GM12878 (cell line): ENCODE measurements around the gene CDC14B. TPM values are rescaled to one million over a fixed set of nuclear protein-coding genes. Genes with fewer than 3 reads are reported as not detected.

ENCODE experiments used
- ATAC-seq: fragments of 200-7000 bp; cut with Tn5 transposase; 3 replicates; pipeline ENCODE4 v1.9.1; 2020; ENCODE audit warnings: mild to moderate bottlenecking, moderate library complexity
- BruUV-seq: library from RNA; stranded (reverse); fragments of 400-500 nt; replicated peaks from 2 replicates; lab custom pipeline; 2021; lab: Mats Ljungman, UMichigan
- CTCF ChIA-PET: fragments of 300-600 bp; sonication (Branson Sonifier 250); formaldehyde crosslinking; extraction: SDS; loops from one replicate; lab custom pipeline; 2021; ENCODE audit warnings: inconsistent platforms; lab: Yijun Ruan, JAX
- POLR2A ChIA-PET: fragments of 350-600 bp; formaldehyde crosslinking; extraction: SDS; loops from one replicate; lab custom pipeline; 2021; ENCODE audit warnings: inconsistent platforms; lab: Charles Lee
- RAD21 ChIA-PET: fragments of 300-600 bp; sonication (Branson Sonifier 250); formaldehyde crosslinking; loops from one replicate; lab custom pipeline; 2023; ENCODE audit warnings: antibody characterized with exemption; ENCODE audit not compliant: unreplicated experiment; lab: Charles Lee
- SMC1A ChIA-PET: fragments of 300-600 bp; sonication (Branson Sonifier 250); formaldehyde crosslinking; loops from one replicate; lab custom pipeline; 2023; ENCODE audit not compliant: unreplicated experiment, uncharacterized antibody; lab: Charles Lee
- DNase-seq: peaks from one replicate; pipeline ENCODE4 v3.0.0-alpha.2; 2011; ENCODE audit warnings: low read depth, low spot score
- FAIRE-seq: peaks from 3 replicates; lab custom pipeline; 2011; peaks lifted over from hg19 to GRCh38; lab: Jason Lieb, UNC
- H2AFZ ChIP-seq: 2 replicates; pipeline ENCODE4 v1.6.0; 2011; ENCODE audit warnings: low read depth, low read length, control low read depth; ENCODE audit not compliant: control insufficient read depth
- H3K27ac ChIP-seq: 2 replicates; pipeline ENCODE4 v1.5.1; 2011; ENCODE audit warnings: control low read depth; ENCODE audit not compliant: control insufficient read depth, insufficient read depth
- H3K27me3 ChIP-seq, 2 experiments: replicated peaks in 1 of 2; 2 replicates each; pipeline versions ENCODE4 v1.6.0 to v1.6.1; 2011; ENCODE audit warnings: low read length in 1 of 2; ENCODE audit not compliant: control insufficient read depth in 2 of 2, insufficient read depth in 2 of 2
- H3K36me3 ChIP-seq, 2 experiments: 2 replicates each; pipeline ENCODE4 v1.5.1; 2011; ENCODE audit warnings: low read length in 1 of 2; ENCODE audit not compliant: control insufficient read depth in 2 of 2, insufficient read depth in 2 of 2
- H3K4me1 ChIP-seq: 2 replicates; pipeline ENCODE4 v1.6.1; 2011; ENCODE audit warnings: mild to moderate bottlenecking, low read length, moderate library complexity, mixed read lengths; ENCODE audit not compliant: control insufficient read depth, insufficient read depth
- H3K4me2 ChIP-seq: 2 replicates; pipeline ENCODE4 v1.6.0; 2011; ENCODE audit warnings: control low read depth; ENCODE audit not compliant: control insufficient read depth, insufficient read depth
- H3K4me3 ChIP-seq: fragments of 200-600 bp; sonication (generic); 2 replicates; pipeline ENCODE4 v1.5.1; 2016
- H3K79me2 ChIP-seq: 2 replicates; pipeline ENCODE4 v1.6.0; 2011; ENCODE audit warnings: low read length; ENCODE audit not compliant: control insufficient read depth, insufficient read depth
- H3K9ac ChIP-seq: 2 replicates; pipeline ENCODE4 v1.8.0; 2011; ENCODE audit warnings: low read length, control low read depth, mixed read lengths; ENCODE audit not compliant: control insufficient read depth, insufficient read depth
- H3K9me3 ChIP-seq: replicated peaks from 3 replicates; pipeline ENCODE4 v1.5.1; 2011; ENCODE audit warnings: mild to moderate bottlenecking, low read length; ENCODE audit not compliant: control insufficient read depth, insufficient read depth
- H4K20me1 ChIP-seq: 2 replicates; pipeline ENCODE4 v1.6.0; 2011; ENCODE audit not compliant: control insufficient read depth, insufficient read depth
- ASH2L ChIP-seq: fragments of 300-600, 200-600 bp; sonication (generic); IDR thresholded peaks from 2 replicates; pipeline ENCODE4 v1.6.1; 2017; ENCODE audit warnings: low read depth, mild to moderate bottlenecking, borderline replicate concordance
- BRCA1 ChIP-seq: IDR thresholded peaks from 2 replicates; pipeline ENCODE4 v1.6.1; 2011; ENCODE audit warnings: low read depth, low read length, improper control_type of control experiment
- CREB1 ChIP-seq: IDR thresholded peaks from 2 replicates; pipeline ENCODE4 v1.6.1; 2012; ENCODE audit warnings: low read depth, mild to moderate bottlenecking, inconsistent platforms
- FOXM1 ChIP-seq: IDR thresholded peaks from 2 replicates; pipeline ENCODE4 v1.6.1; 2012; ENCODE audit warnings: low read depth, mild to moderate bottlenecking, inconsistent platforms, low read length, moderate library complexity
- MYB ChIP-seq: fragments of 150-350 bp; IDR thresholded peaks from 2 replicates; pipeline ENCODE4 v1.6.1; 2014; ENCODE audit warnings: mild to moderate bottlenecking, low read depth, low read length, borderline replicate concordance
- NFIC ChIP-seq: IDR thresholded peaks from 2 replicates; pipeline ENCODE4 v1.6.1; 2012; ENCODE audit warnings: low read depth, mild to moderate bottlenecking, inconsistent platforms, low read length, moderate library complexity
- PAX5 ChIP-seq: IDR thresholded peaks from 2 replicates; pipeline ENCODE4 v1.6.1; 2011; ENCODE audit warnings: low read depth, low read length, borderline replicate concordance
- RCOR1 ChIP-seq: conservative IDR thresholded peaks from 2 replicates; pipeline ENCODE4 v1.6.1; 2012; ENCODE audit warnings: low read depth, low read length, improper control_type of control experiment
- SMAD1 ChIP-seq: fragments of 450-650 bp; IDR thresholded peaks from 2 replicates; pipeline ENCODE4 v1.6.1; 2018; ENCODE audit warnings: mild to moderate bottlenecking, low read depth; ENCODE audit not compliant: partially characterized antibody
- SMARCA5 ChIP-seq: fragments of 450-650 bp; IDR thresholded peaks from 2 replicates; pipeline ENCODE4 v1.6.1; 2017; ENCODE audit warnings: mild to moderate bottlenecking
- TCF3 ChIP-seq: IDR thresholded peaks from 2 replicates; pipeline ENCODE4 v1.6.1; 2012; ENCODE audit warnings: low read depth, mild to moderate bottlenecking, low read length, borderline replicate concordance; ENCODE audit not compliant: insufficient read depth
- ZZZ3 ChIP-seq: IDR thresholded peaks from 2 replicates; pipeline ENCODE4 v1.6.1; 2011; ENCODE audit warnings: low read depth; ENCODE audit not compliant: control insufficient read depth, insufficient read length
- WGBS: methylation state at CpG from one replicate; pipeline ENCODE4 v1.1.6; 2016; ENCODE audit warnings: low lambda C conversion rate; ENCODE audit not compliant: insufficient replicate concordance, insufficient coverage; ENCODE audit errors: missing lambda C conversion rate; 5-methylcytosine and 5-hydroxymethylcytosine counted together
- in situ Hi-C: fragments of 300-500 bp; cut with MboI; formaldehyde crosslinking; loops from 9 replicates; pipeline ENCODE4 v1.14.3; 2018; ENCODE audit warnings: mixed read lengths
- intact Hi-C: fragments of 100-400 bp; cut with micrococcal nuclease; formaldehyde crosslinking; loops from one replicate; pipeline ENCODE4 v1.14.2; 2022; ENCODE audit not compliant: unreplicated experiment
- polyA plus RNA-seq, 11 experiments: library from polyadenylated mRNA; depleted of rRNA in 4 of 11; unstranded in 6 of 11; stranded (reverse) in 5 of 11; fragments of >200 nt; fragmentation: Nextera tagmentation in 4 of 11; fragmentation: Illumina TruSeq in 1 of 11; extraction: Ambion mirVana in 4 of 11; extraction: Trizol in 1 of 11; gene quantifications; 1 replicate in 1 of 11; 2 replicates in 10 of 11; pipeline versions ENCODE4 v1.2.1 to v1.2.3, GENCODE V29; 2011 to 2016; ENCODE audit warnings: inconsistent platforms in 2 of 11, missing spikeins in 2 of 11, low read depth in 1 of 11
- total RNA-seq, 4 experiments: library from RNA; depleted of rRNA in 3 of 4; stranded (reverse); fragments of >200 nt in 3 of 4; fragmentation: Illumina TruSeq in 1 of 4; extraction: Trizol in 1 of 4; gene quantifications; 2 replicates each; pipeline versions ENCODE4 v1.2.1 to v1.2.3, GENCODE V29; 2013 to 2021
- TF ChIP-seq, protein P1 (sequence below): IDR thresholded peaks from 2 replicates; pipeline ENCODE4 v1.6.1; 2012; ENCODE audit warnings: low read depth, low read length, improper control_type of control experiment
- TF ChIP-seq, protein P2 (sequence below): IDR thresholded peaks from 2 replicates; pipeline ENCODE4 v1.6.1; 2011; ENCODE audit warnings: mild to moderate bottlenecking, low read depth, low read length, moderate library complexity; ENCODE audit not compliant: insufficient replicate concordance

CDC14B gene
- total and polyA plus RNA-seq, 10 of the 15 experiments (the other 5 are each of a cell fraction or from before 2014, with no cell fraction given) = 3.7 to 11.7 (median 6.2) TPM

DNA sequence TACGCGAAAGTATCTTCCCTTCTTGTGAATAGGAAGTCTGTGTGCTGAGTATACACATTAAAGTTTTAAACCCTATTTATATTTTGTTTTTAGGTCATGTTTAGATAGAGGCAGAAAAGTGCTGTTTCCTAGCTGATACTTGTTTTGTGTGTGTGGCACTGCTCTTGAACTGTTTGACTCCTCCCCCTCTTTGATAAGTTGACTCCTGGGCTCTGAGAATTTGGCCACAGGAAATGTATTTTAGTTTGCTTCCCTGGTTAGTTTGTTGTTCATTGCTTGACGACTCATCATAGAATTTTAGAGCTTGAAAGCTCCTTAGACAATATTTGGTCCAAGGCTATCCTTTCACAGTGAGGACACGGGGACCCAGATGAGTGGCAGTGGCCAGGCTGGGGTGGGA lies 2.0 kb upstream of the CDC14B start:
- ATAC-seq (no peak), DNase-seq (no peak), FAIRE-seq (no peak)
- BruUV-seq = no TSS peak
- no peaks in the 10 kb centered on the region for H4K20me1 ChIP-seq
- in situ Hi-C loops (no loop called here), intact Hi-C loops (no loop called here)
- H3K4me3 ChIP-seq = no peak overlapping the region
- H2AFZ ChIP-seq = no peak overlapping the region
- H3K27me3 ChIP-seq = peaks cover 0 to 17% of the 10 kb centered on the region in 2 experiments; a peak in 2 of 4 replicates
- H3K9me3 ChIP-seq = no peaks in the 10 kb centered on the region; the same call in 2 of the 3 replicates
- TF ChIP-seq CREB1 (no peak), NFIC (no peak), TCF3 (no peak), ZZZ3 (no peak), PAX5 (no peak), BRCA1 (no peak), SMAD1 (no peak), MYB (no peak), RCOR1 (no peak), ASH2L (no peak), FOXM1 (no peak), SMARCA5 (no peak)
- TF ChIP-seq, protein P1, sequence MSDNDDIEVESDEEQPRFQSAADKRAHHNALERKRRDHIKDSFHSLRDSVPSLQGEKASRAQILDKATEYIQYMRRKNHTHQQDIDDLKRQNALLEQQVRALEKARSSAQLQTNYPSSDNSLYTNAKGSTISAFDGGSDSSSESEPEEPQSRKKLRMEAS = no peak
- TF ChIP-seq, protein P2, sequence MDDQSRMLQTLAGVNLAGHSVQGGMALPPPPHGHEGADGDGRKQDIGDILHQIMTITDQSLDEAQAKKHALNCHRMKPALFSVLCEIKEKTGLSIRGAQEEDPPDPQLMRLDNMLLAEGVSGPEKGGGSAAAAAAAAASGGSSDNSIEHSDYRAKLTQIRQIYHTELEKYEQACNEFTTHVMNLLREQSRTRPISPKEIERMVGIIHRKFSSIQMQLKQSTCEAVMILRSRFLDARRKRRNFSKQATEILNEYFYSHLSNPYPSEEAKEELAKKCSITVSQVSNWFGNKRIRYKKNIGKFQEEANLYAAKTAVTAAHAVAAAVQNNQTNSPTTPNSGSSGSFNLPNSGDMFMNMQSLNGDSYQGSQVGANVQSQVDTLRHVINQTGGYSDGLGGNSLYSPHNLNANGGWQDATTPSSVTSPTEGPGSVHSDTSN = no peak
- H3K9ac ChIP-seq = no peak overlapping the region
- RAD21 ChIA-PET = no interaction called here
- 61% methylated on average over 4 of the region's 4 CpGs for WGBS
- SMC1A ChIA-PET = no interaction called here
- H3K79me2 ChIP-seq = no peaks in the 10 kb centered on the region
- CTCF ChIA-PET = no interaction called here
- H3K4me2 ChIP-seq = no peak overlapping the region
- no peaks in the 10 kb centered on the region for H3K36me3 ChIP-seq
- POLR2A ChIA-PET = no interaction called here
- H3K27ac ChIP-seq = no peak overlapping the region
- H3K4me1 ChIP-seq = no peaks in the 10 kb centered on the region
